Stomach (tissue), 9 donors: ENCODE results near the gene NDC80. TPM values are rescaled to one million over a fixed set of nuclear protein-coding genes. Genes with fewer than 3 reads are reported as not detected.

ENCODE experiments used
- DNase-seq, 2 donors: peaks; one replicate each; pipeline versions ENCODE4 v3.0.0 to v3.0.0-alpha.2; 2013 to 2019
- H3K27ac ChIP-seq, 5 donors: fragments of 200-600 bp in 4 of 5; sonication (generic) in 4 of 5; one replicate each; pipeline ENCODE4 v1.5.1; 2013 to 2019; ENCODE audit warnings: mild to moderate bottlenecking in 1 of 5, moderate library complexity in 1 of 5
- H3K27me3 ChIP-seq, 3 donors: fragments of 200-600 bp; sonication (generic); one replicate each; pipeline ENCODE4 v1.5.1; 2017 to 2019; ENCODE audit warnings: mixed run types in 1 of 3
- H3K36me3 ChIP-seq, 4 donors: fragments of 200-600 bp; sonication (generic); 1 replicate in 3 of 4; 2 replicates in 1 of 4; pipeline ENCODE4 v1.5.1; 2016 to 2019
- H3K4me1 ChIP-seq, 4 donors: fragments of 200-600 bp; sonication (generic); one replicate each; pipeline ENCODE4 v1.5.1; 2016 to 2019
- H3K4me3 ChIP-seq, 4 donors: fragments of 200-600 bp; sonication (generic) in 3 of 4; one replicate each; pipeline ENCODE4 v1.5.1; 2016 to 2019; ENCODE audit warnings: mild to moderate bottlenecking in 1 of 4
- H3K9me3 ChIP-seq, 4 donors: fragments of 200-600 bp; sonication (generic); one replicate each; pipeline ENCODE4 v1.5.1; 2016 to 2019
- CTCF ChIP-seq, 7 experiments: fragments of 450-650 bp in 4 of 7; fragments of 200-600 bp in 3 of 7; sonication (generic) in 3 of 7; IDR thresholded peaks; one replicate each; pipeline ENCODE4 v1.5.1; 2016 to 2019; ENCODE audit warnings: antibody characterized with exemption in 7 of 7, control low read depth in 2 of 7, mild to moderate bottlenecking in 1 of 7
- EP300 ChIP-seq: sonication (generic); formaldehyde crosslinking; IDR thresholded peaks from one replicate; pipeline ENCODE4 v1.6.1; 2017; ENCODE audit warnings: antibody characterized with exemption
- POLR2A ChIP-seq, 4 donors: fragments of 450-650 bp; IDR thresholded peaks; one replicate each; pipeline ENCODE4 v1.6.1; 2016; ENCODE audit warnings: antibody characterized with exemption in 4 of 4, control low read depth in 2 of 4, mild to moderate bottlenecking in 1 of 4, moderate library complexity in 1 of 4
- POLR2AphosphoS5 ChIP-seq, 3 donors: sonication (generic); formaldehyde crosslinking; IDR thresholded peaks; one replicate each; pipeline ENCODE4 v1.6.1; 2016; ENCODE audit warnings: antibody characterized with exemption in 3 of 3
- whole genome bisulfite sequencing, 5 donors: extraction: QIAGEN DNeasy Blood & Tissue Kit in 3 of 5; methylation state at CpG; one replicate each; pipeline versions ENCODE4 v1.1.5 to v1.1.7; 2013 to 2018; 5-methylcytosine and 5-hydroxymethylcytosine counted together
- intact Hi-C: fragments of 100-400 bp; cut with DNase I; formaldehyde crosslinking; loops from one replicate; pipeline ENCODE4 v1.15.1; 2023; ENCODE audit warnings: low total_unique reads
- polyA plus RNA-seq, 3 donors: library from polyadenylated mRNA; stranded (reverse); fragments of 200-250 nt; gene quantifications; one replicate each; pipeline ENCODE4 v1.2.3, GENCODE V29; 2013
- total RNA-seq, 5 donors: library from RNA; depleted of rRNA; stranded (reverse); fragments of >200 nt; gene quantifications; one replicate each; pipeline versions ENCODE4 v1.1.0 to v1.2.3, GENCODE V29; 2014 to 2016
- donor health status: healthy with polysubstance abuse.
- donor health status: Bipolar disorder and iron deficiency.
- donor health status: healthy.

Gene NDC80
- total and polyA plus RNA-seq, 8 donors, result 1.4 to 25.7 (median 3.3) TPM

GRCh38 chr18:2642771-2643170 lies 71.4 kb downstream of the NDC80 start:
- intact Hi-C loops, result no loop called here
- no peak for DNase-seq
- no peak for TF ChIP-seq EP300
- no peak for TF ChIP-seq POLR2AphosphoS5 (IDR thresholded peaks at IDR 0.05)
- TF ChIP-seq CTCF (IDR thresholded peaks at IDR 0.05), result no peak
- no peak for TF ChIP-seq POLR2A (IDR thresholded peaks at IDR 0.05)
- Histone ChIP-seq H3K9me3 (no peaks in the 10 kb centered on the region), H3K4me1 (peaks cover 0 to 20% (median 6%) of the 10 kb centered on the region in 4 donors), H3K27me3 (no peaks in the 10 kb centered on the region), H3K4me3 (no peak overlapping the region), H3K27ac (no peak overlapping the region), H3K36me3 (no peaks in the 10 kb centered on the region)
- WGBS, 5 donors, result 74 to 90% (median 76%) methylated on average over 1 of the region's 1 CpG

- WGBS, 5 donors, result 74 to 89% (median 85%) methylated on average over 1 of the region's 1 CpG
- H3K4me1 ChIP-seq, result peaks cover 0 to 16% (median 6%) of the 10 kb centered on the region in 4 donors
- H3K4me3 ChIP-seq, result no peak overlapping the region
- no peak for DNase-seq
- intact Hi-C loops, result no loop called here
- no peaks in the 10 kb centered on the region for H3K27me3 ChIP-seq
- no peaks in the 10 kb centered on the region for H3K9me3 ChIP-seq
- H3K27ac ChIP-seq, result no peak overlapping the region
- no peak for TF ChIP-seq POLR2AphosphoS5 (IDR thresholded peaks at IDR 0.05)
- no peak for TF ChIP-seq EP300
- no peak for TF ChIP-seq CTCF (IDR thresholded peaks at IDR 0.05)
- no peak for TF ChIP-seq POLR2A (IDR thresholded peaks at IDR 0.05)
- no peaks in the 10 kb centered on the region for H3K36me3 ChIP-seq
Observed at GRCh38 chr18:2644535-2644934, 73.2 kb downstream of the NDC80 start.

GRCh38 chr18:2651981-2652380 lies 80.6 kb downstream of the NDC80 start:
- no peak overlapping the region for H3K4me3 ChIP-seq
- WGBS, 5 donors, result 82 to 93% (median 90%) methylated on average over 1 of the region's 1 CpG
- intact Hi-C loops, result loop anchor here (10.0 kb wide), 1 partner anchor 77 kb away; the partner anchor contains the start of genes METTL4 and NDC80

GRCh38 chr18:2653467-2653866 lies 82.1 kb downstream of the NDC80 start:
- Histone ChIP-seq H3K4me1 (peaks cover 7 to 33% (median 20%) of the 10 kb centered on the region in 4 donors), H3K9me3 (no peaks in the 10 kb centered on the region), H3K4me3 (no peak overlapping the region), H3K27me3 (no peaks in the 10 kb centered on the region), H3K36me3 (no peaks in the 10 kb centered on the region), H3K27ac (peak overlapping the region in 1 of 5 donors; percentile 98)
- intact Hi-C loops, result loop anchor here (10.0 kb wide), 1 partner anchor 79 kb away; the partner anchor contains the start of genes METTL4 and NDC80
- no peak for DNase-seq
- TF ChIP-seq POLR2AphosphoS5 (IDR thresholded peaks at IDR 0.05), result no peak
- no peak for TF ChIP-seq EP300
- no peak for TF ChIP-seq CTCF (IDR thresholded peaks at IDR 0.05)
- 79 to 89% (median 81%) methylated on average over 4 of the region's 4 CpGs for WGBS, 5 donors

More at GRCh38 chr18:2651981-2652380, 80.6 kb downstream of the NDC80 start:
- no peaks in the 10 kb centered on the region for H3K27me3 ChIP-seq
- H3K9me3 ChIP-seq, result no peaks in the 10 kb centered on the region
- no peak overlapping the region for H3K27ac ChIP-seq
- no peaks in the 10 kb centered on the region for H3K36me3 ChIP-seq
- no peak for DNase-seq
- no peak for TF ChIP-seq CTCF (IDR thresholded peaks at IDR 0.05)
- TF ChIP-seq POLR2AphosphoS5 (IDR thresholded peaks at IDR 0.05), result no peak
- no peak for TF ChIP-seq POLR2A (IDR thresholded peaks at IDR 0.05)
- no peak for TF ChIP-seq EP300
- H3K4me1 ChIP-seq, result peaks cover 0 to 18% (median 6%) of the 10 kb centered on the region in 4 donors
